Activated gamma-delta T cell treated with anti-CD3 and anti-CD28 coated beads, Interleukin-2, amount 50 U/mL, for 16 hours (primary cell): ENCODE results near the gene SNAPC4.

Experiments used
- DNase-seq: peaks from one replicate; pipeline ENCODE4 v3.0.0-alpha.2; 2020; ENCODE audit warnings: low read depth

The SNAPC4 gene

DNA sequence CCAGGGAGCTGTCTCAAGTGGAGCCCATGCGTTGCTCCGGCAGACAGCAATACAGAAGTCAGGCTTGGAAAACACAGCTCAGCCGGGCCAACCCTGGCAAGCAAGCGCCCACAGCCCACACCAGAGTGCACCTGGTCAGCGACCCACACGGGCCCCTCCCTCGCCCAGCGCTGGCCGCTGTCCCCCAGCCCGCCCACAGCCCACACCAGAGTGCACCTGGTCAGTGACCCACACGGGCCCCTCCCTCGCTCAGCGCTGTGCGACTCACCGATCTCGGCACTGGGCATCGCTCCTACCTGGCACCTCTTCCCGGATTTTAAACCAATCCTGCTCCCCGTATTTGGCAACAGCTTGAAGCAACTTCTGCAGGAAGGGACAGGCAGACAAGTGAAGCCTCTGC lies 12.8 kb downstream of the SNAPC4 start:
- DNase-seq, result no peak

DNA sequence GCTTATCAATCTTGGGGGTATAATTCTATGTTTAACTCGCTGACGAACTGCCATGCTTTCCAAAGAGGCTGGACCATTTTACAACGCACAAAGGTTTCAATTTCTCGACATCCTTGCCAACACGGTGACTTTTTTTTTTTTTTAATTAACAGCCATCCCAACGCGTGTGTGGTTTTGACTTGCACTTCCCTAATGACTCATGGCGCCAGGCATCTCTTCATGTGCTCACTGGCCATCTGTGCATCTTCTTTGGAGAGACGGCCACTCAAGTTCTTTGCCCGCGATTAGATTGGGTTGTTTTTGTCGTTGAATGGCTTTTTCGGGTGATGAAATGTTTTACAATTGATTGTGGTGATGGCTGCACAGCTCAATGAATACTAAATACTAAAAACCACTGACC lies 14.0 kb downstream of the SNAPC4 start:
- DNase-seq, result no peak

DNA sequence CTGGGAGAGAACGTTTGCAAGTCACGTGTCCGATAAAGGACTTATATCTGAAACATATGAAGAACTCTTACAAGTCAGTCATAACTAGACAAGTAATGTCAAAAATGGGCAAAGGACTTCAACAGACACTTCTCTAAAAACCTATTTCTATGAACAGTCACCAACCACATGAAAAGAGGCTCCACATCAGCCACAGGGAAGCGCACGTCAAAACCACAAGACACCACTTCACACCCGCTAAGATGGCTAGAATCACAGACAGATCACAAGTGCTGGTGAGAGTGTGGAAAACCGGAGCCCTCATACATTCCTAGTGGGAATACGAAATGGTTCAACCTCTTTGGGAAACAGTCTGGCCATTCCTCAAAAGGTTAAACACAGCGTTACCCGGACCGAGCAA lies 15.0 kb downstream of the SNAPC4 start:
- DNase-seq, result peak; percentile 25

DNA sequence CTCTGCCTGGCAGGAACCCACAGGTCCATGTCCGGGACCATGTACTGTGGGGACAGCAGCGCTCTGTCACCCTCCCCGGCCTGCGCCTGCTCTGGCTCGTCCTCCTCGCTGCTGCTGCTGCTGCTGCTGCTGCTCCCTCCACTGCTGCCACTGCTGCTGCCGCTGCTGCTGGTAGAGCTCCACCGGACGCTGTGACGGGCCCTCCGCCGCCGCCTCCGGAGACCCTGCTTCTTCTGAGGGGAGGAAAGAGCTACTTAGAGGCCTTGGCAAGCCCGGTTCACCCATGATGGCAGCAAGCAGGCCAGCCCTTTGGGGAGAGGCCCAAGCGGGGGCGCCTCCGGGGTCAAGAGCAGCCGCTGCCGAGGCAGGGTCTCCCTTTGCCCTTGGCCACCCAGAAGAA lies 16.5 kb downstream of the SNAPC4 start:
- DNase-seq, result no peak

DNA sequence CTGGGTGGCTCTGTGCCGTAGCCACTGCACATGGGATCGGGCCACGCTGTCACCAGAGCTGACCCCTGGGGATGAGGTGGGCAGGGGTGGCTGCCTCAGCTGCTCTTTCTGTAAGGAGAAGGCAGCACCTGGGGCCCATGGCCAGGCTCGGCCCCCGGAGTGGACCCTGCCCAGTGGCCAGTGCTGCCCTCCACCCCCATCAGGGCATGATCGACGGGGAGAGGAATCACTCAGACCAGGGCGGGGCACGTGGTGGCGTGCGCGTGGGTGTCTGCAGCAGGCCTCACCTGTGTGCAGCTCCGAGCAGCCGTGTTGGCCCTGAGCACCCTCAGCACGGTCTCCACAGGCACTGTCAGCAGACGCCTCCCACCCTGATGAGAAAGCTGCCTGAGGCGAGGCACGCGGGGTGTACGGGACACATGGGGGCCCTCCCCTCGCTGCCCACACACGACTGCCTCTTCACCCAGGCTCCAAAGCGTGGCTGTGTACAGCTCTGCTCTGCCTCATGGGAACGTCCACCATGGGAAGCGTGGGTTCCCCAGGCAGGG lies 17.9 kb downstream of the SNAPC4 start:
- no peak for DNase-seq

DNA sequence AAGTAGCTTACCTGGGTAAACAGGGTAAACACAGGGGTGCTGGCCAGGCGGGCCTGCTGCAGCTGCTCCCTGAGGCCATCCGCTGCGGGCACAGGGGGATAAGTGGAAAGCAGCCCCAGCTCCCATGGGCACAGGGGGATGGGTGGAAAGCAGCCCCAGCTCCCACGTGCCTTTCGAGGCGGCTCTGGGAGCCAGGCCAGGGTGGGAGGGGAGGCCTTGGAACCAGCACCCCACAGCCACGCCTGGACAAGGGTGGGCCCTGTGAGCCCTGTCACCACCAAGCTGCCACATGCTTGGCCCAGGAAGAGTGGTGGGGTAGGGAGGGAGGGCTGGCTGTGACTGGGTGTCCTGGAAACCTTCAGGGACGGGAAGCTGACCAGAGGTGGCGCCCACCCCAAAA lies 18.7 kb downstream of the SNAPC4 start:
- DNase-seq, result no peak

DNA sequence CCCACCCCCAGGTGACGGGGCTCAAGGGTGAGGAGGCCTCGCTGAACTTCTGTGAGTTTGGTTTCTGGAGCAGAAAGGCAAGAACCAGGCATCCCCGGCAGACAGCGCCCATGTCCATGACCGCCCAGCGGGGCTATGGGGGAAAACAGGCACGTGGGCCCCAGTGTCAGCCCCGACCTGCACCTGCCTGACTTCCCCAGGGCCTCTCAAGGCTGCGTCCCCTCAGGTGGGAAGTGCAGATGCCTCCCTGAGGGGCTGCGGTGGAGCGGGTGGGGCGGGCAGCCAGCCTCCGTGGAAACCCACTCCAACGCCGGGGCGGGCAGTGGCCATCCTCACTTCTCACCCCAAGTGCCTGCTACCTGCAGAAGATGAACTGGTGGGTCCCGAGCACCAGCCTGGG lies 19.6 kb downstream of the SNAPC4 start:
- DNase-seq, result no peak

DNA sequence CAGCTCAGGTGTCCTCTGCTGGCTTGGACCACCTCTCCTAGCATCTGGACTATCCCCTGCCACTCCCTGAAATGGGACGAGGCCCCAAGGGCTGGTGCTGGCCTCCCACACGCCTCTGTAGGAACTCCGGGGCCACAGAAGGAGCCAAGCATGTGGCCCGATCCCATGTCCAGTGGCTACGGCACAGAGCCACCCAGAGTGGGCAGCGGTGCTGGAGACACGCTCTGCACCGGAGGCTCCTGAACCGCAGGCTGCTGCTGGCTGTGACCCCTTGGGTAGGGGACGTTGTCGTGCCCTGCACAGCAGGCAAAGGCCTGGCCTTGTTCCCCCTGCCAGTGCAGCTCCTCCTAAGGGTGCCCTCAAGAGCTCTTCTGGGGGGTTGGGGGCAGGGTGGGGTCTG lies 20.1 kb downstream of the SNAPC4 start:
- DNase-seq, result no peak

DNA sequence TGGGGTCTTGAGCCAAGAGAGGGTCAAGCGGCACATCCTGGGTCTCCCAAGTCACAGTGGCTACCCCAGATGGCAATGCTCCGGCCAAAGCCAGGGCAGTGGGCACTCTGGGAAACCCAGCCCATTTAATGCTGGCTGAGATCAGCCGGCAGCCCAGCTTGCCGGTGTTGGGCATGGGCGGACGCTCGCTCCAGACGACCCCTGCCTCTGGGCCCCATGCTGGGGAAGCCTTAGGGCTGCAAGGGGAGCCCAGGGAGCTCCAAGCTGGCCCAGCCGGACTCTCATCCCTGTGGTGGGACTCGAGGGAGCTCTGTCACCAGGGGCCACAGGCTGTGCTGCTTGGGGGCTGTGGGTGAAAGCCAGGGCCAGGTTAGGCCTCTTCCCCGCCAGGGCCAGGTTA lies 20.6 kb downstream of the SNAPC4 start:
- no peak for DNase-seq

DNA sequence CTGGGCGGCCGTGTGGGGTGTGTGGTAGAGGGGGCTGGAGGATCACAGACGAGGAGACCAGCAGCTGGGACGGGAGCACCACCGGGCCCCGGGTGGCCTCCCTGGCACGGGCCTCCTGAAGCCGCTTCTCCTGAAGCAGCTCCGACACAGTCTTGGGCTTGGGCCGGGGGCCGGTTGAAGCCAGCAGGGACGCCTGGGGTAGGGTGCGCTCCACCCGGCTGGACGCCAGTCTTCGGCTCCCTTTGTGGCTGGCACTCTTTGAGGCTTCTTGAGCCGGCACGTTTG lies 21.0 kb downstream of the SNAPC4 start:
- DNase-seq, result no peak

DNA sequence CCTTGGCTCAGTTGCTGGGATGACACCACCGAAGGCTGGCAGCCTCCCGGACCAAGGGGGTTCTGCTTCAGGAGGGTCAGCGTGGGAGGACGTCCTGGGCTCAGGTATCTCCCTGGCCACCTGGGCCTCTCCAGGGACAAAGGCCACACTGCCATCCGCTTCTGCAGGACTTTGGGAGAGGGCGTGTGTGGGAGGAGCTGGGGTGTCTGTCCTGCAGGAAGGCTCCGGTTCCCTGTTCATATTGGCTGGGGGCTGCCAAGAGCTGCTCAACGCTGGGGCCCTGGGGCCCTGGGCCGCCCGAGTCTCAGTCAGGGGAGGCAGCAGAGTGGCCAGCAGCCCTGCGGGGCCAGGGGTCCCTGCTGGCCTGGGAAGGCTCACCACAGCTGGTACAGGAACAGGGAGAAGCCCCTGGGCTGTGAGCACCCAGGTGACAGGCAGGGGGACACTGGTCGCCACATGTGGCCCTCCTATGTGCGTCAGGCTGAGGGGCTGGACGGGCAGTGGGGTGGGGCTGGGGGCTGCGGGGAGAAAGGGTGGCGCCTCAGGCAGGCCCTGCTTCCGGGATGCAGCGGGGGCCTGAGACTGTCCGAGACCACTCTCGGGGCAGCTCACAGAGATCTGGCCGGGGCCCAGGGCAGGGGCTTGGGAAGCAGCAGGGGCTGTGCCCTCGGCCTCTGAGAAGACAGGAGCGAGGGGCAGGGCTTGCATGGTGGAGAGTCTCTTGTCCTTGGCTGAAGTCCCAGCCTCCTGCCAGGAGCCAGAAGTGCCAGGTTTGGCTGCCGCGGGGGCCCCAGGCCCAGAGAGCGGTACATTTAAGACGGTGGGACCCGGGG lies 21.6 kb downstream of the SNAPC4 start:
- DNase-seq, result no peak

DNA sequence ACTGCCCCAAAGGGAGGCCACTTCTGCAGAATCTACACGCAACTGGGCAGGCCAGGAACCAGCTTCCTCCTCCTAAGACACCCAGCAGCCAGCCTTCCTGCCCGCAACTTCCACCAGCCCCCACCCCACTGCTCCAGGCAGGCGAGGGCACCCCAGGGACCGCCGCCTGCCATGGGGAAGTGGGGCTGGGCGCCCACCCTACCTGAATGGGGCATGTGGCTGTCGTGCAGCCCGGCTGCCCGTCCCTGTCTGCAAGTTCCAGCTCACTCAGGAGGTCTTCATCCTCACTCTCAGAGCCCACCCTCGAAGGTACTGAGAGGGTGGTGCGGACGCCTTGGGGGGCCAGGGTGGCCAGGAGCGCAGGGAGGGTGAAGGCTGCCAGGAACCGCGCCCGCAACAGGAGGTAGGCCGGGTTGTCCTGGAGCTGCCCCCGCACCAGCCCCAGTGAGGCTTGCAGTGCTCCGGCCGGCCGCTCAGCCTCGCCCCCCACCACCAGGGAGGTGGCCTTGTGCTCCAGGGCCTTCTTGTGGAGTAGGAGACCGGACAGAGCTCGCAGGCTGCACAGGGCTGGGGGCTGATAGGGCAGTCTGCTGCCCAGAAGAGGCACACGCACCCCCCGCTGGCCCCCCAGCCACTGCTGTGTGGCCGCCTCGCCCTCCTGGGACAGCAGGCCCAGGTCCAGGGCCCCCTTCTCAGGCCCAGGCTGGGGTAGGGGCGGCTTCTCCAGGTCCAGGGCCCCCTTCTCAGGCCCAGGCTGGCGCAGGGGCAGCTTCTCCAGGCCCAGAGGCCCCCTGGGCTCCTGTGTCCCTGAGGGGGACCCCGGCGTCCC lies 22.4 kb downstream of the SNAPC4 start:
- no peak for DNase-seq

DNA sequence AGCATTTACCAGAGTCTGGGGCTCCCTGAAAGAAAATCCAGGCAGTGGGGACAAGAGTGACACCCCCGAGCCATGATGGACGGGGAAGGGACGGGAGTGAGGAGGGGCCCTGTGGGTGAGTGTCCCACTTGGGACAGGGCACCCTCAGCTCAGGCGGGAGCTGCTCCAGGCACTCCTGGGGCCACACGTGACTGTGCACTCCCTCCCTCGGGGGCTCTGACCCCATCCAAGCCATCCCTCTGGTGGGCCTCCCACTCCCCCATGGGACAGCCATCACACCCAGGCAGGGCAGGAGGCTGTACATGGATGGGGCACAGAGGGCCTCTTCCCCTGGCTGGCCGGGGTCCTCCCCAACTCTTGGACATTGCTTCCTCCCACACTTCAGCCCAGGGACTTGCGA lies 23.5 kb downstream of the SNAPC4 start:
- DNase-seq, result no peak

DNA sequence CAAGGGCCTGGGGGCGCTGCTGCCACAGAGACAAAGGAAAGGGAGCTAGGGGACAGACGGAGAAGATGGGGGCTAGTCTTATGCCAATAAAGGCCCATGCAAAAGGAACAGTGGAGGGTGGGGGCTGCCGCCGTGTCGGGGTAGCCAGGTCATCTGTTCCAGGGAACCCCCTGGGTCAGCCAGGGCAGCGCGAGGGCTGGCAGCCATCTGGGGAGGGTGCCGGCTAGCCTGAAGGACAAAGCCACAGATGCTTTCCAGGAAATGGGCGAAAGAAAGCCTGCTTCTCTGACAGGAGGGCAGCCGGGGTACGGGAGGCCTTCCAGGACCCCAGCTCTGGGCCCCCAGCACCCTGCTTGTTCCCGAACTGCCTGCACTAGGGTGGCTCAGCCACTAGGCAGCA lies 24.9 kb downstream of the SNAPC4 start:
- no peak for DNase-seq

DNA sequence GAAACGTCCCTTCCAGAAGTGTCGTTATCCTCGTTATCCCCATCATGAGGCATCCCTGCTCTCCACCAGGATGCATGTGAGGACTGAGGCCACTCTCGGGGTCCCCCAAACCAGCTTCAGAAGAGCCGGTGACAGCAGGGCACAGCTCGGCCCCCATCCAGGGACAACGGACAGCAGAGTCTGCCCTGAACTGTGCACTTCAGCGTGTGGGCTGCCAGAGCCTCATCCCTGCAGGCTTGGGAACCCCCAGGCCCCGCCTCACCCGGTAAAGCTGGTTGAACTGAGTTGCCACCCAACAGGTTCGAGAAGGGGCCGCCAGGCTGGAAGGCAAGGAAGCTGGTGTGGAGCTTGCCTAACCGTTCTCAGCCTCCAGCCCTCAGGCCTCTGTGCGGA lies 25.8 kb downstream of the SNAPC4 start:
- DNase-seq, result no peak

DNA sequence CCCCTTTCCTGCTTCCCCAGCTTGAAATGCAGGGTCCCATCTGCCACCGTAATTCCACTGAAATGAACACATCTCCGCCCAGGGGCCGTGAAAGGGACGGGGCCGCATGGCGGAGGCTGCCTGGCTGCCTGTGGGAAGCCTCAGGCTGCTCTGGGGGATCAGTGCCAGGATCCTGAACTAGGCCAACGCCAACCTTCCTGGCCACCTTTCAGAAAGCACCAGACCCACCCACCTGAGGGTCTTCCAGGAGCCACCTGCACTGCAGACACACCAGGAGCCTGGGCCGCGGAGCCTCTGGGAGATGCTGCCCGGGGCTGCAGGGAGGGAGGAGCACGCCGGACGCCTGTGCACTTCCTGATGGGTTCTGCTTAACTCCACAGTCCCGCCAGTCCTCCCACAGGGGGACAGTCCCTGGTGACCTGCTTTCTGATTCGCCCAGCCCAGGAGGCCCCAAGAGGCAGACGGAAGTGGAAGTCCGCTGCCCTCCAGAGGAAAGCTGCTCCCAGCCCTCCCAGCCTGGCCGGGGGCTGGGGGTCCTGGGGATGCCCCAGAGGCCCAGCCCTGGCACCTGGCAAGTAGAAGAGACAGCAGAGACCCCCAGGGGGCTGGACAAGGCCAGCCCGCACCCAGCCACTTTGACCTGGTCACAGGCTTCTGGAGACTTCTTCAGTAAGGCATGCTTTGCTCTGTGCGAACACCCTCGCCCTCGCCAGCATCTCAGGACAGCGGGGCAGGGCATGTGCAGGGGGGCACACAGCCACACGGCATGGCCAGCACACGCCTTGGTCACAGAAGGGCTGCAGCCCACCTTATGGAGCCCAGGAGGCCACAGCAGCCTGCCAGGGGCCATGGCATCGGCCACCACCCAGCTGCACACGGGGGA lies 26.4 kb downstream of the SNAPC4 start, which contains the start of gene CARD9:
TSS of gene CARD9 (minus strand) at position 370 of the 883 bp plus-strand sequence. CDS start 1,591 bp downstream, outside the sequence.
- no peak for DNase-seq

DNA sequence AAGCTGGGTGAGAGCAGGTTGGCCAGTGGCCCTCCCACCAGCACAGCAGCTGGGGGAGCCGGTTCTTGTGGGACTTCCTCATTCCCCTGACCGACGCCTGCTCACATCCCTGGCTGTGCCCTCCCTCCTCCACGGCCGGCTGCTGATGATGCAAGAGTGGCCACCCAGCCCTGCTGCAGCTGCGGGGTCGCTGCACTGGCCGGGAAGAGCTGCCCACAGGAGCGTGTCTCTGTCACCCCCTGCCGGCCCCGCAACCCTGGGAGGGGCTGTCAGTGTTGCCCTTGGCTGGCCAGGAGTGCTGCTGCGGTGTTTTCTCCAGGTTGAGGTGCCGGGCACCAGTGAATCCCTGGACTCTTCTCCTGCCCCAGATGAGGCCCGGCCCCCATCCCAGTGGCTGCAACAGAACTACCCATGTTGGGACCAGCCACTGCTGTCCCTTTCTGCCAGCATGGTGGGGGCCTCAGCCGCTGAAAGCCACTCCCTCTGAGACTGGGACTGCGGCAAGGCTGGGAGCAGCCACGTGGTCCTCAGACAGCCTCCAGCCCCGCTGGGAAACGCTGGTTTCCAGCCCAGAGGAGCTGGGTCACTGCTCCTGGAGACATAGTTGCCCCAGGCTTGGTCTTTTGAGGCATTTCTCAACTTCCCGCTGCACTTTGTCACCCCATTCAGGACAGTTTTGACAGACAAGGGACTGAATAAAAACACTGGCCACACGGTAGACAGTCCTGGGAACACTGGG lies 27.2 kb downstream of the SNAPC4 start:
- DNase-seq, result no peak

DNA sequence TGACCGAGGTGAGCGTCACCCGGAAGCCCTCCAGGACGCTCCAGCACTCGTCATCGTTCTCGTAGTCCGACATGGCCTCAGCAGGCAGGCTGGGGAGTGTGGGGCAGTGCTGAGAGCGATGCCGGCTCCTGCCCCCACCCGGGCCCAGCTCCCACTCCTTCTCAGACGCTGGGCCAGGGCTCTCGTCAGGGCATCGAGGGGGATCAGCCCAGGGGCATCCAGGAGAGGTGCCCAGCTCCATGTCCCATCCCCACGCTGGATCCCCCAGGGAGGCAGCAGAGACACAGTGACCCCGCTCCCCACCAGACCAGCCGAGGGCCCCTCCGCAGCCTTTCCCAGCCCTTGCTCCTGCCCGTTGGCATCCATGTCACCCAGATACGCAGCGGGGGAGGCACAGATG lies 28.0 kb downstream of the SNAPC4 start:
- no peak for DNase-seq

DNA sequence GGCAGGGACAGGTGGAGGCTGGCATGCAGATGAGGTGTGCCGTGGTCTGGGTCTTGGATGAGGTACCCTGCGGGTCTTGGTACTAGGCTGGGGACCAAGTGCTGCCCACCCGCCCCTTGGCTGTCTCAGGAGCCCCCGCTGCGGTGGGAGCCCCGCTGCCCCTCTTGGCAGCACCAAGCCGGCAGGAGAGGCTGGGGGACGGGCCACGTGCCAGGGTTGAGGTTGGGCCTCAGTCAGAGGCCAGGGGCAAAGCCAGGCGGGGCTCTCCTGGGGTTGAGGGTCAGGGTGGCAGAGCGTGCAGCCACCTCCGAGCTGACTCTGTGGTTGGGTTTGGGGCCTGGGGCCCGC lies 28.5 kb downstream of the SNAPC4 start:
- no peak for DNase-seq

DNA sequence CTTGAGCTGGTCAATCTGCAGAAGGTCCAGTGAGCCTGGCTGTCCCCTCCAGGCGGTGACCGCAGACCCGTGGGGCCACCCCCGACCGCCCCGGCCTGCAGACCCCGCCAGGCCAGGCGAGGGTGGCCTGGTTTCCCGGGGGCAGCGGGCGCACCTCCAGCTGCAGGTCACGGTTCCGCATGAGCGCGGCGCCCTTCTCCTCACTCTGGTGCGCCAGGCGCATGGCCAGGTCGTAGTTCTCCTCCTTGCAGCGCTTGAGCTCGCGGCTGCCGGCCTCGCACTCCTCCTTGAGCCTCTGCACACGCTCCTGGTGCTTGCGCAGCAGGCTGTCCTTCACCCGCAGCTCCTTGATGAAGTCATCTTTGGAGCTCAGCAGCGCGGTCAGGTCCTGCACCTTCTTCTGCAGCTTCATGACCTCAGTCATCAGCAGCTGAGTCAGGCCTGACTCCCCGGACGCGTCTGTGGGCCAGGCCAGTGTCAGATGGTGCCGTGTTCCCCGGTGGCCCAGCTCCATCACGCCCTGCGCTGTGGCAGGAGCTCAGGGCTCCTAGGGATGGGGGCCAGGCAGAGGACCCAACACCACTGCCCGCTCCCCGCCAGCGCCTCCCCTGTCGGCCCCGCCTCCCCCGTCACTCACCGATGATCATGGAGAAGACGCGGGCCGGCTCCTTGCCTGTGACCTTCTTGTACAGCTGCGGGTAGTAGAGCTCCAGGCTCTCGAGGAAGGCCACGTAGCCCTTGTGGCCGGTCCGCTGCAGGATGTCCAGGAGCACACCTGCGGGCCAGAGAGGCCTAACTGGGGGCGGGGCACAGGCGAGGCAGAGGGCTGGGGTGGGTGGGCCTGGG lies 29.1 kb downstream of the SNAPC4 start:
- no peak for DNase-seq

DNA sequence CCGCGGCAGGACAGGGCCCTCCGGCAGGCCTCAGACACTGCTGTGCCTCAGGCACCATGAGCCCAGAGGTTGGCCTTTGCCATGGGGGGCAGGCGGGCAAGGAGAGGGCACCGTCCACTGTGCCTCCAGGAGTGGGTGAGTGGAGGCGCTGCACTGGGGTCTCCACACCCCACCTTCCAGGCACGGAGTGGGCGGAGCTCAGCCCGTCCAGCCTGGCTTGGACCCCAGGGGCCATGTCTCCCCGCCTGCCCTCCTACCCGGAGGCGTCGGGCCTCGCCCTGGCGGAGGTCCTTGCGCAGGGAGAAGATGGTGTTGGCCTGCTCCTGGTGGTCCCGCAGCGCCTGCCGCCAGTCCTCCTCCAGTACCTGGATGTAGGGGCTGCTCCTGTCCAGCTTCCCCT lies 29.9 kb downstream of the SNAPC4 start:
- no peak for DNase-seq
